MM.1S (cell line): ENCODE data around the gene HS1BP3.

Experiments used
- CTCF ChIP-seq: fragments of 300-600 bp; sonication (generic); IDR thresholded peaks from 2 replicates; pipeline ENCODE4 v1.5.1; 2016; ENCODE audit warnings: antibody characterized with exemption, low read length, mixed read lengths
- EZH2phosphoT487 ChIP-seq: fragments of 300-600 bp; sonication (generic); IDR thresholded peaks from 2 replicates; pipeline ENCODE4 v1.6.1; 2018; ENCODE audit warnings: antibody characterized with exemption, low read length

- TF ChIP-seq CTCF: no peak
- no peak for TF ChIP-seq EZH2phosphoT487
These were observed 21.2 kb downstream of the HS1BP3 start for GRCh38 chr2:20629581-20630171.
